HL-60/S4 (cell line): ENCODE data around the gene ADCY10.
"Not testable (repeated sequence)": the region's sequence is repeated elsewhere in the genome, so short reads cannot be mapped to it uniquely, and the experiment has no call there.

Experiments
- in situ Hi-C: fragments of 300-500 bp; cut with MboI; formaldehyde crosslinking; loops from 2 replicates; pipeline ENCODE4 v1.14.3; 2022; ENCODE audit warnings: low sequenced_read_pairs

ADCY10 gene

DNA sequence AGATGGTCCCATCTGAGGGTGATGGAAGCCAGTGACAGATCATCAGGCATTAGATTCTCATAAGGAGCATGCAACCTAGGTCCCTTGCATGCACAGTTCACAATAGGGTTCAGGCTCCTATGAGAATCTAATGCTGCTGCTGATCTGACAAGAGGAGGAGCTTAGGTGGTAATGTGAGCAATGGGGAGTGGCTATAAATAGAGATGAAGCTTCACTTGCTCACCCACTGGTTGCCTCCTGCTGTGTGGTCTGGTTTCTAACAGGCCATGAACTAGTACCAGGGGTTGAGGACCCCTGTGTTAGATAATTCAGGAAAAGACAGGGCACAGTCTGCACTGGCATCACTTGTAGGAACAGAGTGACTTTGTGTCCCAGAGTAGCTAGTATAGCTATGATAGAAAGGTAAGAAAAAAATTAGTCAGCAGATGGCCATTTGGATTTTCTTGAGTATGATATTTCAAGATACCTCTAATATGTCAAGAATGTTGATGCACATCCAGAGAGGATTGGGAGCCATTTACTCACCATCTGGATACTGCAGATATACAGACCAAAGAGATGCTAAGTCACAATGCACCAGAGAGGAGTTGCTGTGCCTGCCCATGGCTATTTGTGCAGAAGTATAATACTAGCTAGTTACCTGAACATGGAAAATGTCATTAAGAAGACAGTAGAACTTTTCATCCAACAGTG is 53.6 kb downstream of the ADCY10 start:
- in situ Hi-C loops = no loop called here

DNA sequence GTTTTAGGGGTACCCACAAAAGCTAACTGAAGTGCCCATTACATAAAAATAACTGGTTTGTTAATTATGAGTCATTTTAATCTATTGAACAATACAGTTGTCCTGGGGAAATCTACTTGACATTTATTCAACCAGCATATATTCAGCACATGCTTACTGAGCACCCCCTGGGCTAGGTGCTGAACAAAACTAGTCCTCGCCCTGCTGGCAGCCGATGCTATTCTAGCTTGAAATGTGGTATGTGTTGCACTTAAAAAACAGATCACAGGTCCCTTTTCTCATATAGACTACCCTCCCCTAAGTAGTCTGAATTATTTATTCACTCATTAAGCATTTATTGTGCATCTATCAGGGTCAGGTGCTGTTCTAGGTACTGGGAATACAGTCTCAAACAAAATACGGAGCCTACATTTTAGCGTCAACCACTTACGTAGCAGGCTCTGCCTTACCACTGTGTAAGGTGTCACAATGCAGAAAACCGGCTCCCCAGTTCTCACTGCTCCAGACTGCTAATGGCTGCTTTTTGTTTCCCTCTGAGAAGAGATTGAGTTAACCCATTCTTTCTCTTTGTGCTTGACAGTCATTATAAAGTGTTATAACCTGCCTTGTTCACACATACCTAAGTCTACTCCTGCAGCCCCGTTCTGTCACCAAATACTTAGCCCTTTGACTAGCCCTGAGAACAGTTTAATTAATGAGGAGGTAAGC is 57.1 kb downstream of the ADCY10 start:
- in situ Hi-C loops = no loop called here

DNA sequence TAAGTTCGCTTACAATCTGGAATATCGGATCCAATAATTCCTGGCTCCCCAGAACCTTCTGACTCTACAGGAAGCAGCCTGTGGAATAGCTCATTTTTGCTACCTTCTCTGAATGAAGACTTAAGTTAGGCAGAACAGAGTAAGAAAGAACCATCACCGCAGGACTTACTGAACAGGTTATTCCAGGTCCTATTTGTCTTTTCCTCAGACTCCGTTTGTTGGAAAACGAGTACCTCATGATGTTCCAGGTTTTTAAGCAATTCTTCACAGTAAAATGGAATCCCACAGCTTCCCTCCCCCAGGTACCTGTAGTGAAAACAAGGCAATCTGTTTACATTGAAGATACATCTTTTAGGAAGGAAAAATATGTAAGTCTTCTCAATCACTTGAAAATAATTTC is 59.8 kb downstream of the ADCY10 start:
- in situ Hi-C loops = no loop called here

DNA sequence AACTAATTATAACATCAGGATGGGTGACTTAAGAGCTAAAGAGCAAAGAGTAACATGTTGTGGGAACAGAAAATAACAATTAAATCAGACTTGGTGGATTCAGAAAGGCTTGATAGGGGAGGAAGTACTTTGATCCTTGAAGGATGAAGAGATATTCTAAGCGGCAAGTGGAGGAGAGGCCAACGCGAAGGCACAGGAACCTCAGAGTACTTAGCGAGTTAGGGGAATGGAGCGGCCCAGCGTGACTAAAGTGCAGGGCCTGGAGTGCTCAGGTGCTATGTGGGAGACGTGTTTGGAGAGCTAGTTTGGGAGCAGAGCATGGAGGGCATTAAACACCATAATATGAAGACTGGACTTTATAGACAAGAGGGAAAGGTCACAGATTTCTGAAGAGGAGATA is 64.3 kb downstream of the ADCY10 start:
- in situ Hi-C loops = no loop called here

DNA sequence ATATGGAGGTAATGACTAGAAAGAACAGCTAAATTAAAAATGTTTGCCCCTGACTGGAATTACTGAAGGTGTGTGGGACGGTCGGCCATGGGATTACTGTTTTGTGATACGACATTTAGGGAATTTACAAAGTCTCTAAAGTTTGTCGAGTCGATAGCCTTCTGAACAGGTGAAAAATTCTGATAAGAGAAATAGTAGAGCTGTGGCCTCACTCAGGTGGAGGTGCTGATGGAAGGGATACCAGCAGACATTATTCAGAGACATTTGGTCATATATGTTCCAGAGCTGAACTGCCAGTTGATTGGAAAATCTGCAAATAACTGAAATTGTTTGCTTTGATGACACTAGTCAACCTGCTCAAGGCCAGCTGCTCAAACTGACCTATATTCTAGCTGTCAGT is 71.1 kb downstream of the ADCY10 start:
- in situ Hi-C loops = no loop called here

DNA sequence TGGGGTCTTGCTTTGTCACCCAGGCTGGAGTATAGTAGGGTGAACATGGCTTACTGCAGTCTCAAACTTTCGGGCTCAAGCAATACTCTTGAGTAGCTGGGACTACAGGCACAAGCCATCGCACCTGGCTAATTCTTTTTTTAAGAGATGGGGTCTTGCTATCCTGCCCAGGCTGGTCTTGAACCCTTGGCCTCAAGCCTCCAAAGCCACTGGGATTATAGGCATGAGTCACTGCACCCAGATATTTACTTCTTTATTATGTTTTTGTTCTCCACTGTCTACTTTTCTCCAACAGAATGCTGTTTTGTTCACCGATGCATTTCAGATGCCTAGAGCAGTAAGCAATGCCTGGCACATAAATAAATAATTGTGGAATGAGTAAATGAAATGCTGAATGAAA is 72.4 kb downstream of the ADCY10 start:
- in situ Hi-C loops = no loop called here

DNA sequence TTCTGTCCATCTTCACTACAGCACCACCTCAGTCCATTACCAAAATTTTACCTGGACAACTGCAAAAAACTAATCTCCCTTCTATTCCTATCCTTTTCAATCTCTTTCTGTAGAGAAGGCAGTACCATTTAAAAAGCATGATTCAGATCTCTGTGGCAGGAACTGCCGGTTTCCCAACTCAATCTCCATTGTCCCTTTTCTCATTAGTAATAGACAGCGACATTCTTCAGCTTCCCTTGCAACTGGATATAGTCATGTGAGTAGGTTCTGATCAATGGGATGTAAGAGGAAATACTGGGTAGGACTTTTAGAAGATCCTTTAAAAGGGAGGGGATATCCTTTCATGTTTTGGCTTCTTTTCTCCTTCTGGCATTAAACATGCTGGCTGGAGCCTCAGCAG is 74.9 kb downstream of the ADCY10 start:
- in situ Hi-C loops = no loop called here

DNA sequence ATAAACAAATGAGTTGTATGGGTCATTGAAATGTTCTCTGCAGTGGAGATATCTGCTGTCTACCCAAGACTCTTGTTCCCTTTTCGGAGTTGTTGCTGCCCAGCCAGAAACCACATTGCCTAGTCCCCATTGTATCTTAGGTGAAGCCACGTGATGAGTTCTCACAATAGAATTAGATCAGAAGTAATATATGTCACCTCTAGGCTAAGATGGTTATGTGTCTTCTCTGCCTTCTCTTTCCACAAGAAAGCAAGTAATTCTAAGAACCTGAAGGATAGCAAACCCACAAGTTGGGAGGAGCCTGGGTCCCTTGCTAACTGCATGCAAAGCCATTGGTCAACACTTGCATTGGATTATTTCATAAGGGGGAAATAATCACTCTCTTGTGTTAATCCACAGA is 76.6 kb downstream of the ADCY10 start:
- in situ Hi-C loops = no loop called here

DNA sequence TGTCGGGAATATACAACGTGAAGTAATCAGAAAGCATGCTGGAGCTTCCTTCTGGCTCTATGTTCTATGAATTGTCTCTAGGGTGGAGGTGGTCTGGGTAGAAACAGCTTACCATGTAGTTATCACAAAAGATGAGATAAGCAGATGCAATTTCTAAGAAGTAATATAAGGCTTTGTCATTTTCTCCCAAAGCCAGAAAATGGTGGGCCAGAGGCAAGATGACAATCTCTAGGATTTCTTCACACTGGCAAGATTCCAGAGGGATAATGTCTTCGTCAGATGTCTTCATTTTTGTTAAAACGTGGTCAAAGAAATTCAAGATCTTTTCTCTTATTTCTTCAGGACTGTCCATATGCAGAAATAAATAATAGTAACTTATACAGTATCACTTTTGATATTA is 77.7 kb downstream of the ADCY10 start:
- in situ Hi-C loops = no loop called here

DNA sequence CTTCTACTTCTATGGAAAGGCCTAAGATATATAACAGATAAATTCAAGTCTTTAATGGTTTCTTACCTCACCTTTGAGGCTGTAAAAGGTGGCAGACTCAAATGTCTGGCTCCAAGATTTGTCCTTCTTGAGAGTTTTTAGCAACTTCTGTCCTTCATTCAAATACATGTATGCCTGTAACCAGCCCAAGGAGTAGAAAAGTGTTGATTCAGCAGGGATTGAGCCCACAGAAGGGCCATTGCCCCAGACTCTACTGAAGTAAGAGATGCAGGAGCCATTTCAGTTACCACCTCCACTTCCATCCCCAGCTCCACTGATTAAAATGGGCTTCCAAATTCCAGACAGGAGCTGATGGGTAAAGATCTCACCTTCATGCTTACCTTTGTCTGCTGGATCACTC is 80.0 kb downstream of the ADCY10 start:
- in situ Hi-C loops = no loop called here

DNA sequence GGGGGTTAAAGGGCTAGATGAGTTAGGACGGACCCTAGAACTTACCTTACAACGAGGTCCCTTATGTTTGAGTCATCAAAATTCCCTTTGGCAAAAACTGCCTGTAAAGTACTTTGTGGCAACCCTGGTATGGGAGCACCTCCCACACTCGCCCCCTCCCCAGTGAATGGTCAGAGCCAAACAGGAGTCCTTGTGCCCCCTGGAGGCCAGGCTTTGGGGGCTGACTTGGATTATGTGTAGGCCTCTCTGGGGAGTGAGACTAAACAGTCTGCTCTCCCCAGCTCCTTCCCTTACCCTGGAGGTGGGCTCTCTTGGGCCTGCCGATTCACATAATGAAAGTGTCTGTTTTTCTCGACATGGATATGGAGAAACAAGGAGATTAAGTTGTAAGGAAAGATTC is 81.2 kb downstream of the ADCY10 start:
- in situ Hi-C loops = no loop called here

DNA sequence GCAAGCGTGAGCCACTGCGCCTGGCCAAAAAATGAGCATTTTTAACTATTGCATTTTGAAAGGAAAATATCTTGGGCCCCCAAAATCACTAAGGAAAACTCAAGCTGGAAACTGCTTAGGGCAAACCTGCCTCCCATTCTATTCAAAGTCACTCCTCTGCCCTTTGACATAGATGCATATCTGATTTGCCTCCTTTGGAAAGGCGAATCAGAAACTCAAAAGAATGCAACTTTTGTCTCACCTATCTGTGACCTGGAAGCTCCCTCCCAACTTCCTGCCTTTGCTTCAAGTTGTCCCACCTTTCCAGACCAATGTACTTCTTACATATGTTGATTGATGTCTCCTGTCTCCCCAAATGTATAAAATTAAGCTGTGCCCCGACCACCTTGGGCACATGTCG is 83.3 kb downstream of the ADCY10 start:
- in situ Hi-C loops = not testable (repeated sequence)

DNA sequence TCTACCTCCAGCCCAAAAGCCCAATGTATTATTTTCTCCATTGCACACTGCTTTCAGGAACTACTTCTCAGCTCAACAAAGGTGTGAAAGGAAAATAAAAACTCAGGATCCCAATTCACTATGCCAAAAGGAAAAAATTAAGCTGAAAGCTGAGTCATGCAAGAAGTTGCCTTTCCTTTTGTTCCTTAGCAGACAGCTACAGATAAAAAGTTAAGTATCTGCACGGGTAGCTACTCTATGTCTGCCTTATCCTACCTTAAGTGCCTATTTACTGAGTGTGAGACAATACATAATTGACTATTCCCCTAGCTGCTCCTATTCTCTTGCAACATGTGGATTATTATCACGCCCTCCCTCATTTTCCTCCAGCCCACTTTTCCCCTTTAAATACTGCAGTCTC is 84.1 kb downstream of the ADCY10 start:
- in situ Hi-C loops = no loop called here

DNA sequence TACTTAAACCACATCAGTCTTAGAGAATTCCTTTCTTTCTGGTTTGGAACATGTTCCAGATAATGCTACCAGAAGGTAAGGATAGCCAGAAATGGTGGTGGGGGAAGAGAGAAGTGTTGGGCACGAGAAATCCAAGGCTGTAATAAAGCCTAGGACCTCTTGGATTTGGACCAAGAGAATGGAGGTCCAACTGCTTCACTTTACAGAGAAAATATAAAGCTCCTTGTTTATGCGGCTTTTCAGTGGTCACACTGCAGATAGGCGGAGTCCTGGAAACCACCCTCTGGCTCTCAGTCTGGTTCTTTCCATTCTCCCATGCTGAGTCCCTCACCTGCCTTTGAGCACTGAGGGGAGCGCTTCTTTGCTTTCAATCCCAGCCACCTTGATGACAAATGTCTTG is 87.8 kb downstream of the ADCY10 start:
- in situ Hi-C loops = no loop called here

DNA sequence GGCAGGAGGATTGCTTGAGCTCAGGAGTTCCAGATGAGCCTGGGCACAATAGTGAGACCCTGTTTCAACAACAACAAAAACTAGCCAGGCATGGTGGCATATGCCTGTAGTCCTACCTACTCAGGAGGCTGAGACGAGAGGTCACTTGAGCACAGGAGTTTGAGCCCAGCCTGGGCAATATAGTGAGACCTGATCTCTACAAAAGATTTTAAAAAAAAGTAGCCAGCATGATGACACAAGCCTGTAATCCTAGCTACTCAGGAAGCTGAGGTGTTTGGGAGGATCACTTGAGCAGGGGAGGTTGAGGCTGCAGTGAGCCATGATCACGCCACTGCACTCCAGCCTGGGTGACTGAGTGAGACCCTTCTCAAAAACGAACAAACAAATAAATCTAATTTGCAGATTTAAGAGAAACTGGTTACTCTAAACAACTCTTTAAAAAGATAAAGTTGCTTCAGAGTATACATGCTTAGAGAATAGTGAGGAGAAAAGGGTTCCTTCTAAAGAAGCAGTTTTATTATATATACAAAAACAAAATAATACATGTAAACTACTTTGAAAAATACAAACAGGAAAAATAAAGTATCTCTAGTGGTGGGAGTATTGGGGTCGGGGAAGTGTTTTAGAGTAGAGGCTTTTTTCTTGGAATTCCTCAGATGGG is 88.4 kb downstream of the ADCY10 start:
- in situ Hi-C loops = no loop called here

DNA sequence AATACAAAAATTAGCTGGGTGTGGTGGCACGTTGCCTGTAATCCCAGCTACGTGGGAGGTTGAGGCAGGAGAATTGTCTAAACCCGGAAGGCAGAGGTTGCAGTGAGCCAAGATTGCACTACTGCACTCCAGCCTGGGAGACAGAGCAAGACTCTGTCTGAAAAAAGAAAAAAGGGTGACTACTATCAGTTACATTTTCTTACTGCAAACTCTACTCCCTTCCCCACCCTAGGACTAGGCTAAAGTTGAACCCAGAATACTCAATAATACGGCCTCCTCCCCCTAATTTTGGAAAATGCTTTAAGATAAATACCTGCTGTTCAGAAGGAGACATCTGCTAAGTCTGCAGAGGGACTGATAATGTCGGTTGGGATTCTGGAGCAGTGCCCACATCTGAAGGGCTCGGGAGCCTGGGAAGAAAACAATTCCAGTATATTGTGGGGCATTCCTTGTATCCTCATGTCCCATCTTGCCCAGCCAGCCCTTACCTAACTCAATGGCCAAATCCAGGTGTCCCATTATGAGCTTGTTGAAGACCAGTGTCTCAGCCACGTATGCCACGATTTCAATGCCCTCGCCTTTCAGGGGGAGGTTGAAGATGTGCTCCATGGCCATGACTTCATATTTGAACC is 89.7 kb downstream of the ADCY10 start:
- in situ Hi-C loops = no loop called here

DNA sequence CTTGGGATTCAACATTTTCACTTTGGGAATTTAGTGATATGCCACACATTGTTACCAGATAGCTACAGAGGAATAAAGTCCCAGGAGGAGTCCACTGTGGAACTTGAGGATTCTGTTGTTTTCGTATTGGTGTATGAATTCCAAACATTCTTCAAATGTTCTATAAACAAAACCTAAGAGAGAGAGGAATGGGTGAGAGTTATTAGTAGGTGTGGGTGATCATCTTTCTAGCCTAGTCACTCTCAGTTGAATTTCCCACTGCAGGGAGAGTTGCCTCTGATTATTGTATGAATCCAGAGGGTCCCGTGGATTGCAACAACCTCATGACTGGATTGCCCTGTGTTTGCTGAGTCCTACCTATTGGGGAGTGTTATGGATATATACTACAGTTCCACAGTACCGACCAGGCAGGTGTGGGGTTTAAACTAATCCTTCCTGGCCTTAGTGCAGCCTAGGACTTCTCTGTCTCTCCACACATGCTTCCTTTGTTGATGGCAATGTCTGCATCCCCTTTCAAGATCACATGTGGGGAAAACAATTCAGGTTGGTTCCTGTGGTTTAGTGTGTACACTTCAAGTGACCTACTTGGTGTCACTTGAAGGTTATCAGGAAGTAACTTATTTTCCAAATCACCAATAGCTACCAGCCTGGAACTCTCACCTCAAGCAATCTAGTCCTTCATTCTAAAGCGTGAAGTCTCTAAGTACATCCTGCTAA is 91.8 kb downstream of the ADCY10 start:
- in situ Hi-C loops = no loop called here

DNA sequence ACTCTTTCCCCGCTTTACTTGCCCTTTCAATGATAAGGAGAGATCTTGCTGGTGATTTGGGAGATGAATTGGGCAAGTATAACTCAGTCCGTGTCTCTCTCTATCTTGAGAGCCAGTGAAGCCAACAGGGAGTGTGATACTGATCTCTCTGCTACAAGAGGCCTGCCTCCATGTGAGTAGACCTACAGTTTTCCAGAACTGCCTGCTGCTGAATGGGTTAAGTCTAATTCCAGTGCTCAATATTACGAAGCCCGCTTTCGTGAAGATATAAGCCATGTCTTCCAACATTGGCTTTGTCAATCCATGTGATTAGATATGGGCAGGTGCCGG is 92.6 kb downstream of the ADCY10 start:
- in situ Hi-C loops = no loop called here

DNA sequence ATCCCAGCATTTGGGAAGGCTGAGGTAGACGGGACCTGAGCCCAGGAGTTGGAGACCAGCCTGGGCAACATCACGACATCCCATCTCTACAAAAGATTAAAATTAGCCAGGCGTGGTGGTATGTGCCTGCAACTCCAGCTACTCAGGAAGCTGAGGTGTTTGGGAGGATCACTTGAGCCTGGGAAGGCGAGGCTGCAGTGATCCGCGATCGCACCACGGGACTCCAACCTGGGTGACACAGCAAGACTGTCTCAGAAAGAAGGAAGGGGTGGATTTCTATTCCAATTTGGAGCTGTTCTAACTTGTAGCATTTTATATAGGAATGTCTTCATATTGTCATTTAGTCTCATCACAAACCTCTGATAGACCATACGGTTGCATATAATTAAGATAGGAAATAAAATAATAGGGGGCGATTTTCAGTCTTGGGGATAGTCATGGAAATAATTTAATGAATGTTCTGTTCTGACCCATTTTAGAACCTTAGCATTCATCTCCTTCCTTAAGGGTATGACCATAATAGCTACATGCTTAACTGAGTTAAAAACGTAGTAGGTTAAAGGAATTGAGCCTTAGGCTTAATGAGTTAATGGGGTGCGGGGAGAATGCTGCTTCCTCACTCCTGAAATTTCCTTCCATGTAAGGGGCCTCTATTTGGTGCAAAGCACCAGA is 93.1 kb downstream of the ADCY10 start:
- in situ Hi-C loops = no loop called here

DNA sequence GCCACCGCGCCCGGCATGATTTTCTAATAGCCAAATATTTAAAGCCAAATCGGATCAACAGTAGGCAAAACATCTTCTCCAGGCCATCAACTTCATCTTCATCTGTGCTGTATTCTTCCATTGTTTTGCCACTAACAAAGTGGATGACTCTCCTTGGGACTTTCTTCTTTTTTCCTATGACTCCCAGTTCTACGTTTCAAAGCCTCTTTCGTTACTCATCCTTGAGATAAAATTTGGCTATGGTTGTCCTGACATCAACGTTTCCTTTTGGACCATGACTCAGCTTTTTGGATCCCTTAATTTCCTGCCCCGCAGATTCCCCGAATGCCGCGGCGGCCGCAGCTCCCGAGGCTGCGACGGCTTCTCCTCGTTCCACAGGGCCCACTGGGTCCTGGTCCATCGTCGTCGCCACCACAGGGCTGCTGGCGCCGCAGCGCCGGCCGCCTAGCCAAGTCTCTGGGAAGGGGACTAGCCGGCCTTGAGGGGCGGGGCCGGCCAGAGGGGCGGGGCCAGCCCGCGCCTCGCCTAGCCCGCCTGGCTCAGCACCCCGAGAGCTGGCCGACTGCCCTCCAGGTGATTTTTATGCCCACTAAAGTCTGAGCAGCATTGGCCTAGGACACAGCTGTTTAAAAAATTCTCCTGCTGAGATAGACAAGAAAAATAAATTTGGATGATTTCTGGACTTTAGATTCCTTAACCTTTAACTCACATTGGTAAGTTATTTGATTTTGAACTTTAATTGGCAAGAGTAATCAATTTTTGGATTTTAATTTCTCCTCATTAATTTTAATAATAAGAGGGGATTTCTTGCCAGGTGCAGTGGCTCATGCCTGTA is 93.9 kb downstream of the ADCY10 start:
- in situ Hi-C loops = no loop called here
